HFFc6 (cell line): ENCODE measurements around the gene KCNH5. TPM values are rescaled to one million over a fixed set of nuclear protein-coding genes. Genes with fewer than 3 reads are reported as not detected.

ENCODE experiments used
- DNase-seq: peaks from one replicate; pipeline ENCODE4 v3.0.0-alpha.2; 2018
- H3K27ac Mint-ChIP-seq: 2 replicates; pipeline ENCODE4 v1.8.0; 2020; ENCODE audit warnings: mild to moderate bottlenecking, mixed read lengths
- H3K27me3 Mint-ChIP-seq: 2 replicates; pipeline ENCODE4 v1.8.0; 2021; ENCODE audit warnings: mild to moderate bottlenecking, moderate library complexity, mixed read lengths; ENCODE audit not compliant: insufficient read depth
- H3K36me3 Mint-ChIP-seq: 2 replicates; pipeline ENCODE4 v1.8.0; 2021; ENCODE audit warnings: low read depth, mixed read lengths
- H3K4me1 Mint-ChIP-seq: 2 replicates; pipeline ENCODE4 v1.8.0; 2020; ENCODE audit warnings: low read depth, mixed read lengths
- H3K4me3 Mint-ChIP-seq: 2 replicates; pipeline ENCODE4 v1.8.0; 2020; ENCODE audit warnings: mild to moderate bottlenecking, moderate library complexity, mixed read lengths
- H3K9me3 Mint-ChIP-seq: 2 replicates; pipeline ENCODE4 v1.8.0; 2020; ENCODE audit warnings: mild to moderate bottlenecking, mixed read lengths
- CTCF ChIP-seq: fragments of 200-600 bp; sonication (generic); IDR thresholded peaks from 2 replicates; pipeline ENCODE4 v1.5.0; 2021; ENCODE audit warnings: antibody characterized with exemption, mild to moderate bottlenecking
- total RNA-seq, 6 experiments: library from RNA; stranded (reverse); fragmentation: NEBNext Ultra II Directional; extraction: Animal tissue kit (Norgen Biotek cat#: 25700); gene quantifications; 2 replicates in 1 of 6; 3 replicates in 5 of 6; pipeline ENCODE4 v1.2.3, GENCODE V29; 2021

The KCNH5 gene
- total RNA-seq, 6 experiments from 2014 or later: not detected

GRCh38 chr14:63027719-63028118 is 17.5 kb downstream of the KCNH5 start:
- no peak overlapping the region for H3K4me3 Mint-ChIP-seq
- no peak for DNase-seq
- no peaks in the 10 kb centered on the region for H3K4me1 Mint-ChIP-seq
- no peak for TF ChIP-seq CTCF
- no peak overlapping the region for H3K27ac Mint-ChIP-seq
- no peaks in the 10 kb centered on the region; the same call in 1 of the 2 replicates for H3K27me3 Mint-ChIP-seq
- H3K36me3 Mint-ChIP-seq: no peaks in the 10 kb centered on the region
- peaks cover 4% of the 10 kb centered on the region for H3K9me3 Mint-ChIP-seq

- DNase-seq: no peak
- Mint-ChIP-seq H3K4me3 (no peak overlapping the region), H3K4me1 (no peaks in the 10 kb centered on the region), H3K36me3 (no peaks in the 10 kb centered on the region), H3K27ac (no peak overlapping the region), H3K9me3 (peaks cover 4% of the 10 kb centered on the region), H3K27me3 (no peaks in the 10 kb centered on the region; the same call in 1 of the 2 replicates)
- TF ChIP-seq CTCF: no peak
Observed at GRCh38 chr14:63026491-63026890, 18.8 kb downstream of the KCNH5 start.

GRCh38 chr14:63014621-63015020 is 30.6 kb downstream of the KCNH5 start:
- no peaks in the 10 kb centered on the region for H3K27me3 Mint-ChIP-seq
- H3K9me3 Mint-ChIP-seq: no peaks in the 10 kb centered on the region
- H3K4me3 Mint-ChIP-seq: no peak overlapping the region
- 0 out of 2 replicates have a peak, but pooled peaks cover 4% of the 10 kb centered on the region for H3K36me3 Mint-ChIP-seq
- no peak for TF ChIP-seq CTCF
- no peaks in the 10 kb centered on the region for H3K4me1 Mint-ChIP-seq
- DNase-seq: no peak
- H3K27ac Mint-ChIP-seq: no peak overlapping the region

GRCh38 chr14:63012171-63012570 is 33.1 kb downstream of the KCNH5 start:
- no peak overlapping the region for H3K27ac Mint-ChIP-seq
- no peak for DNase-seq
- no peak for TF ChIP-seq CTCF
- H3K4me3 Mint-ChIP-seq: no peak overlapping the region
- no peaks in the 10 kb centered on the region for H3K27me3 Mint-ChIP-seq
- 0 out of 2 replicates have a peak, but pooled peaks cover 4% of the 10 kb centered on the region for H3K36me3 Mint-ChIP-seq
- no peaks in the 10 kb centered on the region for H3K9me3 Mint-ChIP-seq
- H3K4me1 Mint-ChIP-seq: no peaks in the 10 kb centered on the region

- no peak for DNase-seq
- Mint-ChIP-seq H3K36me3 (0 out of 2 replicates have a peak, but pooled peaks cover 4% of the 10 kb centered on the region), H3K4me1 (no peaks in the 10 kb centered on the region), H3K9me3 (no peaks in the 10 kb centered on the region), H3K4me3 (no peak overlapping the region), H3K27me3 (no peaks in the 10 kb centered on the region), H3K27ac (no peak overlapping the region)
- TF ChIP-seq CTCF: no peak
Observed at GRCh38 chr14:63011623-63012022, 33.6 kb downstream of the KCNH5 start.

GRCh38 chr14:63009495-63009894 is 35.8 kb downstream of the KCNH5 start:
- no peak for DNase-seq
- Mint-ChIP-seq H3K4me1 (no peaks in the 10 kb centered on the region), H3K4me3 (no peak overlapping the region), H3K27ac (no peak overlapping the region), H3K27me3 (no peaks in the 10 kb centered on the region), H3K9me3 (no peaks in the 10 kb centered on the region), H3K36me3 (0 out of 2 replicates have a peak, but pooled peaks cover 4% of the 10 kb centered on the region)
- TF ChIP-seq CTCF: no peak
